BJ (cell line): ENCODE data around the gene TTC9C. TPM values are rescaled to one million over a fixed set of nuclear protein-coding genes. Genes with fewer than 3 reads are reported as not detected.

Source experiments
- CTCF ChIA-PET: fragments of 350-600 bp; formaldehyde crosslinking; extraction: SDS; loops from one replicate; lab custom pipeline; 2021; ENCODE audit warnings: antibody characterized with exemption, inconsistent platforms; lab: Yijun Ruan, JAX
- POLR2A ChIA-PET: fragments of 300-600 bp; sonication (Branson Sonifier 250); formaldehyde crosslinking; extraction: SDS; loops from one replicate; lab custom pipeline; 2021; ENCODE audit warnings: antibody characterized with exemption; lab: Charles Lee
- DNase-seq: peaks from one replicate; pipeline ENCODE4 v3.0.0-alpha.2; 2011; ENCODE audit warnings: low read depth
- H3K27me3 ChIP-seq: 2 replicates; pipeline ENCODE4 v1.6.0; 2011; ENCODE audit warnings: low read length; ENCODE audit not compliant: control insufficient read depth, insufficient read depth
- H3K36me3 ChIP-seq: 2 replicates; pipeline ENCODE4 v1.5.1; 2011; ENCODE audit warnings: low read length; ENCODE audit not compliant: control insufficient read depth, insufficient read depth
- H3K4me3 ChIP-seq: 2 replicates; pipeline ENCODE4 v1.5.1; 2011; ENCODE audit warnings: low read depth, mild to moderate bottlenecking, control low read depth, low read length
- CTCF ChIP-seq: IDR thresholded peaks from 2 replicates; pipeline ENCODE4 v1.5.1; 2011; ENCODE audit warnings: low read depth, mild to moderate bottlenecking, control low read depth, inconsistent platforms, low read length, moderate library complexity; ENCODE audit not compliant: insufficient read depth
- polyA plus RNA-seq: library from polyadenylated mRNA; depleted of rRNA; stranded (reverse); fragments of >200 nt; gene quantifications from 2 replicates; pipeline ENCODE4 v1.2.3, GENCODE V29; 2011; rRNA removed

Gene TTC9C
- polyA plus RNA-seq, 1 experiment, result 31.7 TPM

GRCh38 chr11:62787005-62787759 lies 58.9 kb downstream of the TTC9C start, which contains the start of gene TMEM179B:
TMEM179B (plus strand) TSS chr11:62787402; CDS start chr11:62787432, 30 bp downstream.
- peak; percentile 82 for TF ChIP-seq CTCF
- H3K27me3 ChIP-seq, result no peaks in the 10 kb centered on the region
- H3K4me3 ChIP-seq, result peak within 1 kb of the TSS; percentile 69
- H3K36me3 ChIP-seq, result peaks cover 11% of the 10 kb centered on the region
- ChIA-PET CTCF (interaction anchor here (0.7 to 6.8 kb wide), 39 partner anchors 9 to 392 kb away, joined by 3 to 122 read pairs (median 5); partner anchors contain the start of genes BSCL2, GNG3, LRRN4CL and NXF1), POLR2A (interaction anchor here (1.0 kb wide), 1 partner anchor 26 kb away, joined by 3 read pairs; the partner anchor contains the start of gene POLR2G)
- DNase-seq, result peak; percentile 82

Other genes starting within 250 kb of the TTC9C start
- gene AHNAK, start 181.7 kb upstream of the TTC9C start, polyA plus RNA-seq, result 145 and 185 TPM in 2 replicates
- 2,358 and 2,459 TPM in 2 replicates for gene EEF1G, start 154.6 kb upstream of the TTC9C start, polyA plus RNA-seq
- 6.4 and 9.9 TPM in 2 replicates for gene TUT1, start 137.0 kb upstream of the TTC9C start, polyA plus RNA-seq
- 16.4 and 17.8 TPM in 2 replicates for gene MTA2, start 126.6 kb upstream of the TTC9C start, polyA plus RNA-seq
- 18.9 and 26.5 TPM in 2 replicates for gene EML3, start 115.7 kb upstream of the TTC9C start, polyA plus RNA-seq
- 2.1 and 2.2 TPM in 2 replicates for gene ROM1, start 115.2 kb upstream of the TTC9C start, polyA plus RNA-seq
- 24.5 and 42.4 TPM in 2 replicates for gene B3GAT3, start 106.5 kb upstream of the TTC9C start, polyA plus RNA-seq
- 388 and 463 TPM in 2 replicates for gene GANAB, start 81.9 kb upstream of the TTC9C start, polyA plus RNA-seq
- gene INTS5, start 75.2 kb upstream of the TTC9C start, polyA plus RNA-seq, result 6.7 and 17.3 TPM in 2 replicates
- gene C11orf98, start 63.3 kb upstream of the TTC9C start, polyA plus RNA-seq, result 43.0 and 45.2 TPM in 2 replicates
- 5.1 and 6.6 TPM in 2 replicates for gene CSKMT, start 63.2 kb upstream of the TTC9C start, polyA plus RNA-seq
- gene UQCC3, start 56.8 kb upstream of the TTC9C start, polyA plus RNA-seq, result 6.9 TPM in 2 replicates
- gene LBHD1, start 56.2 kb upstream of the TTC9C start, polyA plus RNA-seq, result 4.0 and 4.1 TPM in 2 replicates
- 83.7 and 86.0 TPM in 2 replicates for gene UBXN1, start 49.4 kb upstream of the TTC9C start, polyA plus RNA-seq
- 2.6 and 2.9 TPM in 2 replicates for gene LRRN4CL, start 39.0 kb upstream of the TTC9C start, polyA plus RNA-seq
- 70.8 and 94.1 TPM in 2 replicates for gene BSCL2, start 21.1 kb upstream of the TTC9C start, polyA plus RNA-seq
- not detected in 2 replicates for gene GNG3, start 20.8 kb upstream of the TTC9C start, polyA plus RNA-seq
- 10.0 and 17.3 TPM in 2 replicates for gene HNRNPUL2, start 1.0 kb upstream of the TTC9C start, polyA plus RNA-seq
- gene ZBTB3, start 25.7 kb downstream of the TTC9C start, polyA plus RNA-seq, result 3.5 and 3.8 TPM in 2 replicates
- 151 and 208 TPM in 2 replicates for gene POLR2G, start 33.1 kb downstream of the TTC9C start, polyA plus RNA-seq
- gene TAF6L, start 42.9 kb downstream of the TTC9C start, polyA plus RNA-seq, result 9.1 and 17.0 TPM in 2 replicates
- gene TMEM179B, start 58.9 kb downstream of the TTC9C start, polyA plus RNA-seq, result 76.2 and 97.1 TPM in 2 replicates
- 13.6 and 15.7 TPM in 2 replicates for gene TMEM223, start 63.5 kb downstream of the TTC9C start, polyA plus RNA-seq
- 37.8 and 51.0 TPM in 2 replicates for gene NXF1, start 77.0 kb downstream of the TTC9C start, polyA plus RNA-seq
- 61.5 and 76.6 TPM in 2 replicates for gene STX5, start 103.6 kb downstream of the TTC9C start, polyA plus RNA-seq
- not detected in 2 replicates for gene TEX54, start 104.4 kb downstream of the TTC9C start, polyA plus RNA-seq
- 24.4 and 37.9 TPM in 2 replicates for gene WDR74, start 111.1 kb downstream of the TTC9C start, polyA plus RNA-seq
- gene SLC3A2, start 152.4 kb downstream of the TTC9C start, polyA plus RNA-seq, result 394 and 535 TPM in 2 replicates
- gene CHRM1, start 192.9 kb downstream of the TTC9C start, polyA plus RNA-seq, result not detected in 2 replicates